NCI-H1436 (cell line): ENCODE measurements around the gene PTPRO.

Experiments
- DNase-seq: peaks from one replicate; lab custom pipeline; 2025; lab: John Stamatoyannopoulos, UW

The PTPRO gene

GRCh38 chr12:15446807-15447206 is 124.5 kb downstream of the PTPRO start:
- no peak for DNase-seq

DNA sequence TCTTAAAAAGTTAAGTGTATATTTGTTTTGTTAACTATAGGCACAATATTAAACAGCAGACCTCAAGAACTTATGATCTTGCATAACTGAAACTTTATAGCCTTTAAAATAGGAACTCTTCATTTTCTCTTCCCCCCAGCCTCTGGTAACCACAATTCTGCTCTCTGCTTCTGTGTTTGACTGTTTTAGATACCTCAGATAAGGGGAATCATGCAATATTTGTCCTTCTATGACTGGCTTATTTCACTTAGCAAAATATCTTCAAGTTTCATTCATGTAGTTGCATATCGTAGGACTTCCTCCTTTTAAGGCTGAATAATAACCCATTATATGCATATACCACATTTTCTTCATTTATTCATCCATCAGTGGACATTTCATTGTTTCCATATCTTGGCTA is 131.3 kb downstream of the PTPRO start:
- DNase-seq, result no peak

- DNase-seq, result no peak
These were observed 135.7 kb downstream of the PTPRO start for GRCh38 chr12:15458008-15458407.

DNA sequence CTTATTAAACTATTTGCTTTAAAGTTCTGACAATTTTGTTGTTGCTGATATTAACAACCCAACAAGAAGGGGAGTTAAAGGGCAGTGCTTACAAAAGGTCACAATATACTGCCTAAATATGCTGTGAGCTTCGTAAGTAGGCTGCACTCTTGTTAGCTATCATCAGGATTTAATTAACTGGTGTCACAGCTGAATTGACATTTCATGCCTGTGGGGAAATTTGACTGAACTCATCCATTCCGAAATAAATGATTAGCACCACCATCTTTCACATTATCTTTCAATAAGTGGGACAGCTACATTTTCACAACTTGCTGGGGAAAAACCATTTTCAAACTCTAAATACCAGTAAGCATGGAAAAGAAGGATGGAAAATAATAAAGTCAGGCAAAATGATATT is 146.6 kb downstream of the PTPRO start:
- DNase-seq, result no peak

- no peak for DNase-seq
These were observed 147.0 kb downstream of the PTPRO start for GRCh38 chr12:15469356-15469755.

DNA sequence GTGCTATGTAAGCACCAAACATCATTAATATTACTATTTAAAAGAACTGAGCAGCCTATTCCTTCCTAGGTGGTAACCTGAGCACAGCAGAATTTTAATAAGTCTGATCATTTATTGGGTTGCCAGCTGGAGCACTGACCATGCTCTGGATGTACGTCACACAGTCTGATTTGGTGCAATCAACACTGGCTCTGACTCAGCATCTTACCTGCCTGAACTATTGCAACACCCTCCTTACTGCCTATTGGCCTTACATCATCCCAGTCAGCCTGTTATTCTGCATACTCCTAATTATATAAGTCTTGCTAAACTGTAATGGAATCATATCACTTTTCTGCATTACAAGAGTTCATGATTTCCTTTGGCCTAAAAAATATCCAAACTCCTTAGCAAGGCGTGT is 149.7 kb downstream of the PTPRO start:
- DNase-seq, result no peak

DNA sequence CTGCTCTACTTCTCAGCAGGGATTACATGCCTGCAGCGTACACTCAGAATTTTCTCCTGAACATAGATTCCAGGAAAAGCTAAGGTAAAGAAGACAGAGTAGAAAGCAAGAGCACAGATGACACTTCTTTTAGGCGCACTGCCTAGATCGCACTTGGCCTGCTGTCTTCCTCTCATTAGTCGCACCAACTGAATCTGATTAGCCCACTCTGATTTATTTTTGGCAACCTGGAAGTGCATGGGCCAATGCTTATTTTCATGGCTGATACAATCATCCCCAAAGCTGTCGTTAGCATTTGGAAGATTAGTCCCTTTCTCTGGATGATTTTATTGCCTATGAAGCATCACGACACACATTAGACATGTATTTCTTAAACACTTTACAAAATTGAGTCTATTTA is 152.5 kb downstream of the PTPRO start:
- DNase-seq, result no peak

GRCh38 chr12:15477761-15478160 is 155.5 kb downstream of the PTPRO start:
- DNase-seq, result no peak

GRCh38 chr12:15481846-15482245 is 159.5 kb downstream of the PTPRO start:
- no peak for DNase-seq

- no peak for DNase-seq
These were observed 163.2 kb downstream of the PTPRO start for GRCh38 chr12:15485466-15485865.

DNA sequence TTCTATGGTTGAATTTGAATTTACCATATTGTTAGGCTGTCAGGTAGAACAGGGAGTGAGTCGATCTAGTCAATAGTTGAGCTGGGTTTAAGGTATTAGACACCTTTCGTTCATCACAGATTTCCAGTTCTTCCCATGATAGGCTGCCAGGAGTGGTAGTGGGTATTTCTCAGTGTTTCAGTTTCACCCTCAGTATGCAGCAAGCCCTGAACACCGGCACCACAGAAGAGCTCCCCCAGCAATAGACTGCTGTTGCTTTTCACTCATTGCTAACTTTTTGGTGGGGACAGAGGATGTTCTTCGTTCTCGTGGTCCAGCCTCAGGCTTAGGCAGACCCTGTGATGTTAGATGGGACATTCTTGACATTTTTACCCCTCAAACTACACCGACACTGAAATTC is 164.6 kb downstream of the PTPRO start:
- DNase-seq, result no peak

DNA sequence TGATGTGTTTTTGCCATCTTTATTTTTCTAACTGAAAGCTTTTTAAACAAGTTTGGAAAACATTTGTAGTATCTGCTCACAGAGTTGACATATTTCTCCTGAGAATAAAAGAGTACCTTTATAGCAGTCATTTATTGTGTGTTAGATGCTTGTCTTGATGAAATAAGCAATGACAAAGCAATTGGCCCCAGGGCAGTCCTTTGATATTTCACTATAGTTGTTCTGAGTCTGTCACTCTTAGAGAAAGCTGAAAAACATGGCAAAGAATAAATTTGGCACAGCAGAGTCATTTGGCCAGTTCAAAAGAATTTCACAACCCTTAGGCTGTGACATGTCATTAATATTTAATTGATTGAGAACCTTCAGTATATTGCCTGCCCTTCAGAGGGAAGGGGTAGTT is 166.2 kb downstream of the PTPRO start:
- no peak for DNase-seq

GRCh38 chr12:15494329-15495046 is 172.2 kb downstream of the PTPRO start:
- no peak for DNase-seq

GRCh38 chr12:15495746-15496145 is 173.4 kb downstream of the PTPRO start:
- no peak for DNase-seq

- DNase-seq, result no peak
These were observed 174.4 kb downstream of the PTPRO start for GRCh38 chr12:15496738-15497137.

GRCh38 chr12:15497671-15498292 is 175.5 kb downstream of the PTPRO start:
- DNase-seq, result no peak

DNA sequence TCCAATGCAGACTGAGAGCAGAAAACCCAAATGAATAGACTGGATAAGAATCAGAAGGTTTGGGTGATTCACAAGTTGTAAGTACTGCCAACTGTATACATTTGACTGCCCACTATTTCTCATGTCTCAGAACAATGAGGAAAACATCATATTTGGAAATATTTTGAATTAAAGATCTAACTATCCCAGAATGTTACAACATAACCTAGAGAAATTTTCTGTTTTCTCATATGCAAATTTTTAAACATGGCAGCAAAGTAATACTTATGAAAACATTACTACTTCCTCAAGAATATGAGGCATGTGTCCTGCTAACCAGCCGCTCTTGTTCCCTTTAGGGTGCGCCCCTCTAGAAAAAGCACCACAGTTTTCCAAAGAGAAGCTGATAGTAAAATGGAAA is 179.9 kb downstream of the PTPRO start:
- DNase-seq, result no peak

- DNase-seq, result no peak
These were observed 183.3 kb downstream of the PTPRO start for GRCh38 chr12:15505616-15506015.

GRCh38 chr12:15515010-15515409 is 192.7 kb downstream of the PTPRO start:
- DNase-seq, result no peak

DNA sequence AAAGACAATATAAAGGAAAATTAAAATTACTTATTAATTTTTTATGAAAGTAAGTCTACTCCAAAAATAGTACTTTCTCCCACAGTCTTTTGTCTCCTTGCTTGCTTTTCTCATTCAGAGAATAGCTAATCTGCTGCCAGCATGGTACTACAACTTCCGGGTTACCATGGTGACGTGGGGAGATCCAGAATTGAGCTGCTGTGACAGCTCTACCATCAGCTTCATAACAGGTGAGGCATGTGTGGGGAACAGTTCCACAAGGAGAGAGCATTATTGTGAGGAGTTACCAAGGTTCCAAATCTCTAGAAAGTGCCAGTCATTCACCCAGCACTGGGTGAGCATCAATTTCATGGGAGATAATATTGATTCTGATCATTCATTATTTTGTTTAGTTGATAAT is 197.8 kb downstream of the PTPRO start:
- DNase-seq, result peak; percentile 34

DNA sequence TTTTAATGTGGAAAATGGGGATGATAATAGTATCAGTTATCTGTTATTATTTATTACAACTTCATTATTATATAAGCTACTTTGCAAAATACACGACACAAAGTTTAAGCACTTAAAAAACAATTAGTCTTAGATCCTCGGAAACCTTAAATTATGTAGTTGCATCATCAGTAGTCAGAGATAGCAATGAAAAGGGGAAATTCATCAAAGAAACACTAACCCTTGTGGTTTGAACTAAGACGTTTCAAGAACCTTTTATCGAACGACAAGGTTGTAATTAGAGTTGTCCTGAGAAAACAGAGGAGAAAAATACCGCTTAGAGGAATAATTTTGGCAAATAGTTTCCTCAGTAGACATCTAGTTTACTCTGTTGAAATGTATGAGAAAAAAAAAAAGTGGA is 198.5 kb downstream of the PTPRO start:
- DNase-seq, result no peak

GRCh38 chr12:15522574-15523187 is 200.4 kb downstream of the PTPRO start:
- DNase-seq, result peak; percentile 72

- no peak for DNase-seq
These were observed 203.1 kb downstream of the PTPRO start for GRCh38 chr12:15525441-15525840.

DNA sequence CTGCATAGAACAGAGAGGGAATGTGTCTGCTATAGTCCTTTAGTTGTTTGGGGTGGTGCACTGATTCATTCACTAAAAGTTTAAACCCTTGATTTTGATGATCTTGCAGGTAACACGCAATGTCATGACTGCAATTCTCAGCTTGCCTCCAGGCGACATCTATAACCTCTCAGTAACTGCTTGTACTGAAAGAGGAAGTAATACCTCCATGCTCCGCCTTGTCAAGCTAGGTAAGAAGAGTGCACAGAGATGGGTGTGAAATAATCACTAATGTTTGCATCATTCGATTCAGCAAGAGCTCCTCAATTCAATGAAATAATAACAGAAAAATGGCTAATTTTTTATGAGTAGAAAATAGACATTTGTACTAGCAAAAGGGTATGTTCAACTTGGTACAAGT is 203.7 kb downstream of the PTPRO start:
- no peak for DNase-seq
